Esophagus muscularis mucosa (tissue), 4 donors: ENCODE results near the gene TMEM119. TPM values are rescaled to one million over a fixed set of nuclear protein-coding genes. Genes with fewer than 3 reads are reported as not detected.
A peak's percentile ranks its signal among the peaks of the same experiment; 100 is the strongest.

Experiments used
- DNase-seq: peaks from one replicate; pipeline ENCODE4 v3.0.0-alpha.2; 2017; ENCODE audit errors: extremely low spot score
- H3K27ac ChIP-seq, 4 donors: fragments of 200-600 bp; sonication (generic); replicated peaks in 1 of 4; 1 replicate in 3 of 4; 2 replicates in 1 of 4; pipeline ENCODE4 v1.5.1; 2016 to 2019; ENCODE audit warnings: mild to moderate bottlenecking in 1 of 4
- H3K27me3 ChIP-seq, 4 donors: fragments of 200-600 bp; sonication (generic); one replicate each; pipeline versions ENCODE4 v1.5.1 to v1.6.0; 2016 to 2019
- H3K36me3 ChIP-seq, 4 donors: fragments of 200-600 bp; sonication (generic); one replicate each; pipeline ENCODE4 v1.5.1; 2016 to 2019
- H3K4me1 ChIP-seq, 4 donors: fragments of 200-600 bp; sonication (generic); one replicate each; pipeline ENCODE4 v1.5.1; 2016 to 2019
- H3K4me3 ChIP-seq, 4 donors: fragments of 200-600 bp; sonication (generic); 1 replicate in 2 of 4; 2 replicates in 2 of 4; pipeline ENCODE4 v1.5.1; 2016 to 2019; ENCODE audit warnings: mild to moderate bottlenecking in 4 of 4, moderate library complexity in 1 of 4
- H3K9me3 ChIP-seq, 4 donors: fragments of 200-600 bp; sonication (generic); 1 replicate in 3 of 4; 2 replicates in 1 of 4; pipeline ENCODE4 v1.5.1; 2016 to 2019
- CTCF ChIP-seq, 3 experiments: fragments of 200-600 bp in 2 of 3; fragments of 450-650 bp in 1 of 3; sonication (generic) in 2 of 3; IDR thresholded peaks; one replicate each; pipeline ENCODE4 v1.5.1; 2017 to 2019; ENCODE audit warnings: antibody characterized with exemption in 3 of 3, mild to moderate bottlenecking in 2 of 3, moderate library complexity in 1 of 3
- EP300 ChIP-seq: sonication (generic); formaldehyde crosslinking; IDR thresholded peaks from one replicate; pipeline ENCODE4 v1.6.1; 2017; ENCODE audit warnings: antibody characterized with exemption
- POLR2A ChIP-seq: fragments of 450-650 bp; IDR thresholded peaks from one replicate; pipeline ENCODE4 v1.6.1; 2017; ENCODE audit warnings: antibody characterized with exemption, moderate library complexity, mild to moderate bottlenecking, low read depth
- POLR2AphosphoS5 ChIP-seq, 2 donors: sonication (generic); formaldehyde crosslinking; IDR thresholded peaks; one replicate each; pipeline ENCODE4 v1.6.1; 2017; ENCODE audit warnings: antibody characterized with exemption in 2 of 2
- WGBS: methylation state at CpG from one replicate; pipeline ENCODE4 v1.1.5; 2018; 5-methylcytosine and 5-hydroxymethylcytosine counted together
- intact Hi-C: fragments of 100-400 bp; cut with DNase I; formaldehyde crosslinking; loops from one replicate; pipeline ENCODE4 v1.15.1; 2023
- total RNA-seq, 4 donors: library from RNA; depleted of rRNA; stranded (reverse); fragments of >200 nt; gene quantifications; one replicate each; pipeline versions ENCODE4 v1.1.0 to v1.2.1, GENCODE V29; 2016

The TMEM119 gene
- total RNA-seq, 4 donors from 2014 or later, result 3.6 to 12.2 (median 7.1) TPM

GRCh38 chr12:108614041-108614440, 16.2 kb upstream of the TMEM119 start:
- intact Hi-C loops, result no loop called here
- no peak overlapping the region for H3K27ac ChIP-seq

GRCh38 chr12:108613548-108613947, 15.7 kb upstream of the TMEM119 start:
- Histone ChIP-seq H3K4me1 (peaks cover 10 to 42% (median 24%) of the 10 kb centered on the region in 4 donors), H3K27me3 (peaks cover 0 to 8% (median 0%) of the 10 kb centered on the region in 4 donors), H3K27ac (no peak overlapping the region), H3K36me3 (no peaks in the 10 kb centered on the region), H3K4me3 (no peak overlapping the region), H3K9me3 (peaks cover 0 to 4% (median 0%) of the 10 kb centered on the region in 4 donors)
- no peak for DNase-seq
- WGBS, result 88% methylated on average over 4 of the region's 9 CpGs
- TF ChIP-seq CTCF (IDR thresholded peaks at IDR 0.05) (no peak), POLR2AphosphoS5 (IDR thresholded peaks at IDR 0.05) (no peak), POLR2A (no peak), EP300 (no peak)
- intact Hi-C loops, result no loop called here

More at GRCh38 chr12:108614041-108614440, 16.2 kb upstream of the TMEM119 start:
- peaks cover 0 to 6% (median 0%) of the 10 kb centered on the region in 4 donors for H3K27me3 ChIP-seq
- H3K36me3 ChIP-seq, result no peaks in the 10 kb centered on the region
- no peak for DNase-seq
- no peak overlapping the region for H3K4me3 ChIP-seq
- peaks cover 0 to 4% (median 0%) of the 10 kb centered on the region in 4 donors for H3K9me3 ChIP-seq
- no peak for TF ChIP-seq POLR2A
- H3K4me1 ChIP-seq, result peaks cover 10 to 39% (median 23%) of the 10 kb centered on the region in 4 donors
- 83% methylated on average over 2 of the region's 4 CpGs for WGBS

GRCh38 chr12:108612788-108613282, 15.0 kb upstream of the TMEM119 start:
- intact Hi-C loops, result no loop called here

GRCh38 chr12:108611884-108612415, 14.1 kb upstream of the TMEM119 start:
- Histone ChIP-seq H3K4me1 (peaks cover 6 to 29% (median 14%) of the 10 kb centered on the region in 4 donors), H3K27me3 (peaks cover 0 to 14% (median 0%) of the 10 kb centered on the region in 4 donors), H3K36me3 (no peaks in the 10 kb centered on the region), H3K4me3 (no peak overlapping the region), H3K9me3 (peaks cover 0 to 4% (median 0%) of the 10 kb centered on the region in 4 donors), H3K27ac (no peak overlapping the region)
- no peak for DNase-seq
- intact Hi-C loops, result no loop called here
- peak; percentile 31 to 46 (median 42) for TF ChIP-seq CTCF (IDR thresholded peaks at IDR 0.05)
- TF ChIP-seq POLR2AphosphoS5 (IDR thresholded peaks at IDR 0.05), result no peak
- no peak for TF ChIP-seq POLR2A
- 55% methylated on average over 5 of the region's 5 CpGs for WGBS

More at GRCh38 chr12:108612788-108613282, 15.0 kb upstream of the TMEM119 start:
- WGBS, result 83% methylated on average over 5 of the region's 8 CpGs
- peaks cover 0 to 4% (median 0%) of the 10 kb centered on the region in 4 donors for H3K9me3 ChIP-seq
- no peak for DNase-seq
- peaks cover 8 to 35% (median 17%) of the 10 kb centered on the region in 4 donors for H3K4me1 ChIP-seq
- H3K27ac ChIP-seq, result no peak overlapping the region
- TF ChIP-seq POLR2AphosphoS5 (IDR thresholded peaks at IDR 0.05) (no peak), CTCF (IDR thresholded peaks at IDR 0.05) (no peak), POLR2A (no peak), EP300 (no peak)
- no peak overlapping the region for H3K4me3 ChIP-seq
- H3K36me3 ChIP-seq, result no peaks in the 10 kb centered on the region
- peaks cover 0 to 13% (median 0%) of the 10 kb centered on the region in 4 donors for H3K27me3 ChIP-seq

- intact Hi-C loops, result no loop called here
- Histone ChIP-seq H3K9me3 (peaks cover 0 to 3% (median 0%) of the 10 kb centered on the region in 4 donors), H3K4me3 (no peak overlapping the region), H3K36me3 (no peaks in the 10 kb centered on the region), H3K4me1 (peaks cover 6 to 29% (median 14%) of the 10 kb centered on the region in 4 donors), H3K27ac (no peak overlapping the region), H3K27me3 (peaks cover 0 to 14% (median 0%) of the 10 kb centered on the region in 4 donors)
- WGBS, result 84% methylated on average over 14 of the region's 15 CpGs
- no peak for DNase-seq
- TF ChIP-seq POLR2A, result no peak
- TF ChIP-seq POLR2AphosphoS5 (IDR thresholded peaks at IDR 0.05), result no peak
- TF ChIP-seq CTCF (IDR thresholded peaks at IDR 0.05), result no peak
- TF ChIP-seq EP300, result no peak
These were observed 13.1 kb upstream of the TMEM119 start for GRCh38 chr12:108610856-108611605.
